GM12872 (cell line): ENCODE results near the gene STUM.

Source experiments
- TF ChIP-seq, protein P1 (sequence below): IDR thresholded peaks from 3 replicates; pipeline ENCODE4 v1.5.1; 2011; ENCODE audit warnings: low read depth, mild to moderate bottlenecking, low read length, moderate library complexity; ENCODE audit not compliant: insufficient read depth

Gene STUM

GRCh38 chr1:226566234-226566633 lies 17.7 kb downstream of the STUM start:
- TF ChIP-seq, protein P1, sequence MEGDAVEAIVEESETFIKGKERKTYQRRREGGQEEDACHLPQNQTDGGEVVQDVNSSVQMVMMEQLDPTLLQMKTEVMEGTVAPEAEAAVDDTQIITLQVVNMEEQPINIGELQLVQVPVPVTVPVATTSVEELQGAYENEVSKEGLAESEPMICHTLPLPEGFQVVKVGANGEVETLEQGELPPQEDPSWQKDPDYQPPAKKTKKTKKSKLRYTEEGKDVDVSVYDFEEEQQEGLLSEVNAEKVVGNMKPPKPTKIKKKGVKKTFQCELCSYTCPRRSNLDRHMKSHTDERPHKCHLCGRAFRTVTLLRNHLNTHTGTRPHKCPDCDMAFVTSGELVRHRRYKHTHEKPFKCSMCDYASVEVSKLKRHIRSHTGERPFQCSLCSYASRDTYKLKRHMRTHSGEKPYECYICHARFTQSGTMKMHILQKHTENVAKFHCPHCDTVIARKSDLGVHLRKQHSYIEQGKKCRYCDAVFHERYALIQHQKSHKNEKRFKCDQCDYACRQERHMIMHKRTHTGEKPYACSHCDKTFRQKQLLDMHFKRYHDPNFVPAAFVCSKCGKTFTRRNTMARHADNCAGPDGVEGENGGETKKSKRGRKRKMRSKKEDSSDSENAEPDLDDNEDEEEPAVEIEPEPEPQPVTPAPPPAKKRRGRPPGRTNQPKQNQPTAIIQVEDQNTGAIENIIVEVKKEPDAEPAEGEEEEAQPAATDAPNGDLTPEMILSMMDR, result no peak

DNA sequence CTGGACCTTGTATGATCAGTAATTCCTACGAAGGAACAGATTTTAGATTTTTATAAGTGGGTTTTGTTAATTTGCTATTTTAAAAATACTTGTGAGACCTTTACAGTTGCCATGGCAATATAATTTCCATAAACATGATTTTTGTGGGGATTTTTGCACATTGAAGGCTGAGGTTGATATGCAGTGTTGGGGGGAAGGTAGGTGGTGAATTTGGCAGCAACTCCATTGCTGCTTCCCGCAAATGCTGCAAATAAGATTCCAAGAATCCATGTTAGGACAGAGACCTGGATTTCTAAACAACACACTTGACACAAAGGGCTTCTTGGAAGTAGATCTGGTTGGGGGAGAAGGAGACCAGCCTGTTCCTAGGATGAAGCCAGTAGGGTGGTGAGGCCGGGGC lies 18.2 kb downstream of the STUM start:
- TF ChIP-seq, protein P1, result no peak

DNA sequence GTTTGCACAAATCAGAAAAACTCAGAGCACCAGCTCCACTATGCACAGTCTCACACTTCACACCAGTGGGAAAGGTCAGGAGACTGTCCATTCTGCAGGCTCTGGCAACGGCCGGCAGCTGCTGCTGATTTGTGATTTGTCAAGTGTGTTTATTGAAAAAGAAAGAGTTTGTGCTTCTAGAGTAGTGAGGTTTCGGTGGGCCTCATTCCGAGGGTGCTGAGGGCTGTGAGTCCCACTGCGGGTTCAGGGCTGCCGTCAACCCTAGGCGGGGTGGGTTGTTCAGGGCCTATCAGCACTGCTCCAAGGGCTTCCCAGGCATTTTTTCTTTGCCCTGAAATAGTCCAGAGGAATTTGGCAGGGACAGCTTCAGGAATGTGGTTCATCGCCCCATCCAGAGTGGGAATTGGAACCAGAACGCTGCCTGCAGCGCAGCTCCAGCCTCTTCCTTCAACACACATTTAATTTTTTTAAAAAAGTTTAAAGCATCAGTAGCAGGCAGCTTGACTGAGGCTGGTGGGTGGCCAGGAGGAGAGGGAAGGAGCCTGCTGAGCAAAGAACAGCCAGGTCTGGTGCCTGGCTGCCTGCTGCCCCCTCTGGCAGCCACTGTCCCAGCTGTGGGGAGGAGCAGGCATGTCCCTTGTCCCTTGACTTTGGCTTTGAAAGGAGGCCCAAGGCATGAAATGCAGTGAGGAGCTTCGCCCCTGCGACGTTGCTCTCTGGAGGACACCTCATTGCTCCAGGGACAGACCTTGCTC lies 19.7 kb downstream of the STUM start:
- TF ChIP-seq, protein P1, result peak; percentile 21; the same call in 1 of the 3 replicates

DNA sequence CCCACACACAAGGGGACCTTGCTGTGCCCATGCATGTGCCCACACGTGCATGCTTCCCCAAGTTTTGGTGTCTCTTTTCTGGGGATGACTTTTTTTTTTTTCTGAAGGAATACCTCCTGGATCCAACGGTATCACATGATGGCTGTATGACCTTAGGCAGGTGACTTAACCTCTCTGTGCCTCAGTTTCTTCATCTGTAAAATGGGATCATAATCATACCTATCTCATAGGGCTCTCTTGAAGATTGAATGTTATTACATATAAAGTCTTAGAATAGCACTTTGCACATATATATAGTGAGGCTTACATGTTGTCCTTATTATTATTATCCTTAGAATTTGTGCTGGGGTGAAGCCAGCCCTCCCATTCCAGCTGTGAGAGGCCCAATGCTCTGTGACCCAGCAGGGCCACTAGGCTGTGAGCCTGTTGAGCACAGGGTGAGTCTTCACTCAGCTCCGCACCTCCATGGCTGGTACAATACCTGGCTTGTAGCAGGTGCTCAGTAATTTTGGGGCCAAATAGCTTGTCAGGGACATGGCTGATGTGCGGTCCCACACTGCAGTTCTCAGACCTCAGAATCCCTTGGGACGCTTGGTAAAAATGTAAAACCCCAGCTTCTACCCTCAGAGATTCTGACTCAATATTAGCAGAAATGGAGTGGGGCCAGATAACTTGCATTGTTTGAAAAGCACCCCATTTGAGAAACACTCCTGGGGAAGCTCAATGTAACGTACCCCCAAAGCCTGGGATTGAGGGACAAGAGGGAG lies 20.6 kb downstream of the STUM start:
- TF ChIP-seq, protein P1, result no peak

- TF ChIP-seq, protein P1, result peak; percentile 47; the same call in 2 of the 3 replicates
These were observed 21.4 kb downstream of the STUM start for GRCh38 chr1:226569879-226570547.

DNA sequence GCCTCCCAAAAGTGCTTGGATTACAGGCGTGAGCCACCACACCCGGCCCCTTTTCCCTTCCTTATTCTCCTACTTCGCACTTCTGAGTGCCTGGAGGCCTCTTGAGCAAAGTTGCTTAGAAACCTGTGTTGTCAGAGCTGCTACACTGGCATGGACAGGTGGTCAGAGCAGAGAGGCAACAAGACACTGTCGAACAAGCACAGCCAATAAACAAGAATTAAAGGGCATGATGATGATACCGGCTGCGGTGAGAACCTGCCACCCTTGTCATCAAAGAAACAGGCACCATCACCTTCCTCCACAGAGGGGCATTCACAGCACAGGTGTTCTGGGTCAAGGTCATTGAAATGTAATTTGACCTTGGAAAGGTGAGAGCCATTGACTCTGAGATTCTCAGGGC lies 23.3 kb downstream of the STUM start:
- TF ChIP-seq, protein P1, result no peak

DNA sequence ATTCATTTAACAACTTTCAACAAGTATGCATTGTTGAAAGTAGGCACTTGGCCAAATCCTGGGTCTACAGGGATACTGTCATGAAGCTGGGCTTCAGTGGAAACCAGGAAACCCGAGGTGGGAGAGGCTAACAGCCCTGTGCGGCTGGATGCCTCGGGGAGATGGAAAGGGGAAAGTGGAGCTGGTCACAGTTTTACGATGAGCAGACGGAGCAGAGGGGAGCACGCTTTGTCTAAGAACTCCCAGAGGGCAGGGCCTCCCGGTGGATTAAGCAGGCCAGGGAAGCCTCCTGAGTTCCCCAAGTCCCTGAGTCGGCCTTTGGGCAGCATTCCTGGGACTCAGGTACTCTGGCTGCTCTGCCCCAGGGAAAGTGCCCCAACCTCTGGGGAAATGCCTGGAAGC lies 23.8 kb downstream of the STUM start:
- TF ChIP-seq, protein P1, result no peak
